ENCODE measurements around the gene MRPS35.

MRPS35 gene

GRCh38 chr12:27733052-27733656 lies 22.5 kb downstream of the MRPS35 start:
- no peak for TF ChIP-seq GATA3 (IDR thresholded peaks at IDR 0.05; ENCODE audit: low read depth, low read length)
- TF ChIP-seq GATA2 (IDR thresholded peaks at IDR 0.05; ENCODE audit: low read depth, low read length), result no peak

- TF ChIP-seq GATA3 (IDR thresholded peaks at IDR 0.05; ENCODE audit: low read depth, low read length), result no peak
- TF ChIP-seq GATA2 (IDR thresholded peaks at IDR 0.05; ENCODE audit: low read depth, low read length), result no peak
These were observed 23.2 kb downstream of the MRPS35 start for GRCh38 chr12:27733791-27734190.

- TF ChIP-seq GATA3 (IDR thresholded peaks at IDR 0.05; ENCODE audit: low read depth, low read length) (no peak), GATA2 (IDR thresholded peaks at IDR 0.05; ENCODE audit: low read depth, low read length) (no peak)
These were observed 33.0 kb downstream of the MRPS35 start for GRCh38 chr12:27743601-27744000.

- TF ChIP-seq GATA2 (IDR thresholded peaks at IDR 0.05; ENCODE audit: low read depth, low read length) (no peak), GATA3 (IDR thresholded peaks at IDR 0.05; ENCODE audit: low read depth, low read length) (no peak)
These were observed 36.6 kb downstream of the MRPS35 start for GRCh38 chr12:27747111-27747820.

- TF ChIP-seq GATA2 (IDR thresholded peaks at IDR 0.05; ENCODE audit: low read depth, low read length), result no peak
- no peak for TF ChIP-seq GATA3 (IDR thresholded peaks at IDR 0.05; ENCODE audit: low read depth, low read length)
These were observed 40.9 kb downstream of the MRPS35 start for GRCh38 chr12:27751386-27752047.

- TF ChIP-seq GATA2 (IDR thresholded peaks at IDR 0.05; ENCODE audit: low read depth, low read length), result no peak
- TF ChIP-seq GATA3 (IDR thresholded peaks at IDR 0.05; ENCODE audit: low read depth, low read length), result no peak
These were observed 44.2 kb downstream of the MRPS35 start for GRCh38 chr12:27754795-27755194.

DNA sequence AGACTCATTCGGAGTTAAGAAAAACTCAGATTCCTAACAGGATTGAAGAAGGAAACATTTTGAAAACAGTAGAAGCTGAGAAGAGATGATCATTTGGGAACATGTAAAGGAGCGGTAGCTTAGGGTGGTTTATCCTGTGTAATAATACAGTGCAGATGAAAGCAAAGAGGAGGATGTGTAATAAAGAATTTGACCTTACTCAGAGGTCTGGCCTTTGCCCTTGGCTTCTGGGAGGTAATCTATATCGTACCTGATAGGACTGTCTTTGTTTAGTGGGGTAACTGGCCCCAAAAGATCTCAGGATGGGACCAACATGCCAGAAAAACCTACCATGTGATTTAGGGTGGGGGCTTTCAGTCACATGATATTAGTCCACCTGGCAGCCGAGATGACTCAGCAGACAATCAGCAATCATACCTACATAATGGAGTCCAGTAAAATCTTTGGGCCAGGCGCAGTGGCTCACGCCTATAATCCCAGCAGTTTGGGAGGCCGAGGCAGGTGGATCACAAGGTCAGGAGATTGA lies 46.1 kb downstream of the MRPS35 start:
- no peak for TF ChIP-seq GATA2 (IDR thresholded peaks at IDR 0.05; ENCODE audit: low read depth, low read length)
- no peak for TF ChIP-seq GATA3 (IDR thresholded peaks at IDR 0.05; ENCODE audit: low read depth, low read length)

DNA sequence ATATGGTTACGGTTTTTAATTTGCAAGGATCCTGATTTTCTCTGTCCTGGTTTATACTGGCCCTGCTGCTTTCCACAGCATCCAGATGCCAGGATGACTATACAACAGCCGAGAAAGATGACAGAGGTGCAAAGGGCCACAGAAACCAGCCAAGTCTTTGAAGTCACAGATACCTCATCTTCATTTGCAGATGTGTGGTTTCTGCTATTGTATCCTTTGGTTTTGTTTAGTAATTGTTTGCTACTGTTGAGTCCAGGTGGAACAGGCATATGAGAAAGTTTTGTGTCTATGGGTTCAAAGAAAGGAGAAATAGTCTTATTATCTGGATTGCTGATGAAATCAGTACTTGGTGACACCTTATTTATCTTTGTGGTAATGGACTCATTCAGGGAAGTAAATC lies 52.1 kb downstream of the MRPS35 start:
- TF ChIP-seq GATA2 (IDR thresholded peaks at IDR 0.05; ENCODE audit: low read depth, low read length) (no peak), GATA3 (IDR thresholded peaks at IDR 0.05; ENCODE audit: low read depth, low read length) (no peak)

GRCh38 chr12:27766587-27766986 lies 56.0 kb downstream of the MRPS35 start:
- no peak for TF ChIP-seq GATA2 (IDR thresholded peaks at IDR 0.05; ENCODE audit: low read depth, low read length)
- TF ChIP-seq GATA3 (IDR thresholded peaks at IDR 0.05; ENCODE audit: low read depth, low read length), result no peak

GRCh38 chr12:27769142-27769673 lies 58.6 kb downstream of the MRPS35 start:
- TF ChIP-seq GATA3 (IDR thresholded peaks at IDR 0.05; ENCODE audit: low read depth, low read length) (no peak), GATA2 (IDR thresholded peaks at IDR 0.05; ENCODE audit: low read depth, low read length) (no peak)

DNA sequence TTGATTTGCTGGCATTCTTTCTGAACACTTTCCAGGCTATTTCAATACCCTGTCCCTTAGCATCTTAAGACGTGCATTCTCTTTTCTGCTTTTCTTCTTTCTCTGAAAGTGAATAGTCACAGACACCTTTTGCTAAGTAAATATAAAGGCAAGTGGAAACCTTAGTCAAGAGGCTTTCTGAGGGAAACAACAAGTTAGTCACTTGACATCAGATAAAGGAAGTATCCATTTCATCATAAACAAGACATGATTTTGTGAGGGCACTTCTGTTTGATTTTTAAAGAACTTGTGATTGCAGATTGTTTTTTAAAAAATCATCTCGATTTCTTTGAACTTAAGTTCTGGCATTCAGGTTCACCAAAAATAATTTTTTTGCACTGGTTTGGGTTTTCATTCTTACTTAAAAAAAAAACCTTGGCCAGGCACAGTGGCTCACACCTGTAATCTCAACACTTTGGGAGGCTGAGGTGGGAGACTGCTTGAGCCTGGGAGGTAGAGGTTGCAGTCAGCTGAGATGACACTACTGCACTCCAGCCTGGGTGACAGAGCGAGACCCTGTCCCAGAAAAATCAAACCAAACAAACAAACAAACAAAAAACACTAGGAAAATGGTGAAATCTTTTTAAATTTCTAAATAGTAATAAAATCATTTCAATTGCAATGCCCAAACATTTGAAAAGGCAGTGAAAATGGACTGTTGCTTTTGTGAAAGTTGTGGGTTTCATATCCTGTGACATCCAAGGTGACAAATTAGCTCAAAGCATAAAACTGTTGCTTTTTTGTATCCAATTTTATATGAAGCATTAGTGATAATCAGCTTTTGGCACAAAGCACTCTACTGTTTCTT lies 61.1 kb downstream of the MRPS35 start:
- no peak for TF ChIP-seq GATA2 (IDR thresholded peaks at IDR 0.05; ENCODE audit: low read depth, low read length)
- no peak for TF ChIP-seq GATA3 (IDR thresholded peaks at IDR 0.05; ENCODE audit: low read depth, low read length)

- TF ChIP-seq GATA2 (IDR thresholded peaks at IDR 0.05; ENCODE audit: low read depth, low read length) (no peak), GATA3 (IDR thresholded peaks at IDR 0.05; ENCODE audit: low read depth, low read length) (no peak)
These were observed 61.9 kb downstream of the MRPS35 start for GRCh38 chr12:27772328-27773049.

GRCh38 chr12:27777141-27777540 lies 66.5 kb downstream of the MRPS35 start:
- TF ChIP-seq GATA2 (IDR thresholded peaks at IDR 0.05; ENCODE audit: low read depth, low read length), result no peak
